ENCODE results near the gene BLOC1S6. TPM values are rescaled to one million over a fixed set of nuclear protein-coding genes. Genes with fewer than 3 reads are reported as not detected.
A peak's percentile ranks its signal among the peaks of the same experiment; 100 is the strongest.

Gene BLOC1S6
- total and polyA plus RNA-seq, 12 donors, result 8.6 to 33.9 (median 28.0) TPM

GRCh38 chr15:45650889-45651525 lies 63.8 kb downstream of the BLOC1S6 start:
- 98% methylated on average over 35 of the region's 35 CpGs for WGBS, 2 donors
- H3K36me3 ChIP-seq, result peaks cover 0 to 4% (median 0%) of the 10 kb centered on the region in 9 donors
- intact Hi-C loops (cut with DNase I), result no loop called here
- H3K27me3 ChIP-seq, result no peaks in the 10 kb centered on the region
- no peak for TF ChIP-seq CTCF (IDR thresholded peaks at IDR 0.05)
- H3K4me3 ChIP-seq, result no peak overlapping the region
- DNase-seq (no peak), ATAC-seq (peak in 1 of 8 donors; percentile 46)
- H3K9me3 ChIP-seq, result no peaks in the 10 kb centered on the region
- no peak overlapping the region for H3K27ac ChIP-seq
- H3K4me1 ChIP-seq, result peaks cover 0 to 67% (median 30%) of the 10 kb centered on the region in 9 donors

- Histone ChIP-seq H3K27ac (peak overlapping the region in 1 of 10 donors; percentile 68), H3K4me3 (no peak overlapping the region), H3K4me1 (peaks cover 0 to 52% (median 21%) of the 10 kb centered on the region in 9 donors), H3K9me3 (no peaks in the 10 kb centered on the region), H3K36me3 (peaks cover 0 to 4% (median 0%) of the 10 kb centered on the region in 9 donors), H3K27me3 (no peaks in the 10 kb centered on the region)
- TF ChIP-seq CTCF (IDR thresholded peaks at IDR 0.05), result no peak
- peak in 5 of 8 donors; percentile 20 to 54 (median 38) for ATAC-seq
- no peak for DNase-seq
- 69 to 77% methylated on average over 3 of the region's 3 CpGs for WGBS, 2 donors
- intact Hi-C loops (cut with DNase I), result no loop called here
Measured at GRCh38 chr15:45653702-45654424, 66.7 kb downstream of the BLOC1S6 start.

GRCh38 chr15:45654749-45655148 lies 67.6 kb downstream of the BLOC1S6 start:
- Histone ChIP-seq H3K27ac (peak overlapping the region in 1 of 10 donors; percentile 64), H3K36me3 (peaks cover 0 to 10% (median 0%) of the 10 kb centered on the region in 9 donors), H3K4me1 (peaks cover 0 to 49% (median 17%) of the 10 kb centered on the region in 9 donors), H3K4me3 (no peak overlapping the region), H3K9me3 (no peaks in the 10 kb centered on the region), H3K27me3 (no peaks in the 10 kb centered on the region)
- DNase-seq, result no peak
- TF ChIP-seq CTCF (IDR thresholded peaks at IDR 0.05), result no peak
- 87 to 90% methylated on average over 6 of the region's 6 CpGs for WGBS, 2 donors
- intact Hi-C loops (cut with DNase I), result no loop called here
- ATAC-seq, result no peak

GRCh38 chr15:45657254-45657653 lies 70.1 kb downstream of the BLOC1S6 start:
- H3K9me3 ChIP-seq, result no peaks in the 10 kb centered on the region
- ATAC-seq, result no peak
- H3K36me3 ChIP-seq, result peaks cover 0 to 27% (median 6%) of the 10 kb centered on the region in 9 donors
- intact Hi-C loops (cut with DNase I), result no loop called here
- peaks cover 0 to 57% (median 24%) of the 10 kb centered on the region in 9 donors for H3K4me1 ChIP-seq
- H3K27me3 ChIP-seq, result no peaks in the 10 kb centered on the region
- 87 to 93% methylated on average over 2 of the region's 2 CpGs for WGBS, 2 donors
- H3K27ac ChIP-seq, result no peak overlapping the region
- no peak for DNase-seq
- no peak overlapping the region for H3K4me3 ChIP-seq
- no peak for TF ChIP-seq CTCF (IDR thresholded peaks at IDR 0.05)

All from heart right ventricle (tissue), 16 donors.